GF-D8 (cell line): ENCODE measurements around the gene TTLL10.
"Not testable (repeated sequence)": the region's sequence is repeated elsewhere in the genome, so short reads cannot be mapped to it uniquely, and the experiment has no call there.

Experiments used
- DNase-seq: peaks from one replicate; lab custom pipeline; 2025; lab: John Stamatoyannopoulos, UW

TTLL10 gene

GRCh38 chr1:1141244-1141910 is 32.3 kb upstream of the TTLL10 start:
- no peak for DNase-seq

DNA sequence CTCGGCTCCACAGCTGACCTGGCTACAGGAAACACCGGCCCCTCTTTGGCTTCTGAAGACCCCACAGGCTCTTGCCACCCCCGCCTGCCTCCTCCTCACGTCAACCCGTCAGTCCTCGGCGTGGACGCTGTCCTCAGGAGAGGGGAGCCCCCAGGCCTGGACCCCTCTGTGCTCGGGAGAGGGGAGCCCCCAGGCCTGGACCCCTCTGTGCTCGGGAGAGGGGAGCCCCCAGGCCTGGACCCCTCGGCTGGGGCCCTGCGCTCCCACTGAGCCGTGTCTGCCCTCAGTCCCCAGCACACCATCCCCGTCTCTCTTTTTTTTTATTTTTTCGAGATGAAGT is 31.8 kb upstream of the TTLL10 start:
- no peak for DNase-seq

- DNase-seq: not testable (repeated sequence)
These were observed 31.3 kb upstream of the TTLL10 start for GRCh38 chr1:1142352-1142751.

GRCh38 chr1:1142844-1143243 is 30.8 kb upstream of the TTLL10 start:
- DNase-seq: no peak

DNA sequence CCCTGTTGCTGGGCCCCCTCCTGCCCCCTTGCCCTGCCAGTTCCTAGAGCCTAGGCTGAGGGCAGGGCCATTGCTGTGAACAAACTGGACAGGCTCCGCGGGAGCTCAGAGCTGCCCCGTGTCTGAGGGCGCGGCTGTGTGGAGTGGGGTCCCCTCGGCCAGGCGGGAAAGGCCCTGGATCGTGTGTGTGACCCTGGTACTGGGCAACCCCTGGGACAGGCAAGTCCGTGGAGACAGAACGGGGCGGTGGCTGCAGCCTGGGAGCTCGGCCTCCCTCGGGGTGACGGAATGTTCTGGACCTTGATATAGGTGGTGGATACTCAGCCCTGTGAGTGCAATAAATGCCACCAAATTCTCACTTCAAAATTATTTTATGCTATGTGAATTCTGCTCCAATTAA is 30.0 kb upstream of the TTLL10 start:
- no peak for DNase-seq

GRCh38 chr1:1144122-1144842 is 29.4 kb upstream of the TTLL10 start:
- DNase-seq: peak; percentile 83

GRCh38 chr1:1144843-1145546 is 28.7 kb upstream of the TTLL10 start:
- no peak for DNase-seq

- no peak for DNase-seq
These were observed 28.1 kb upstream of the TTLL10 start for GRCh38 chr1:1145547-1145914.

- no peak for DNase-seq
These were observed 27.7 kb upstream of the TTLL10 start for GRCh38 chr1:1146026-1146425.

DNA sequence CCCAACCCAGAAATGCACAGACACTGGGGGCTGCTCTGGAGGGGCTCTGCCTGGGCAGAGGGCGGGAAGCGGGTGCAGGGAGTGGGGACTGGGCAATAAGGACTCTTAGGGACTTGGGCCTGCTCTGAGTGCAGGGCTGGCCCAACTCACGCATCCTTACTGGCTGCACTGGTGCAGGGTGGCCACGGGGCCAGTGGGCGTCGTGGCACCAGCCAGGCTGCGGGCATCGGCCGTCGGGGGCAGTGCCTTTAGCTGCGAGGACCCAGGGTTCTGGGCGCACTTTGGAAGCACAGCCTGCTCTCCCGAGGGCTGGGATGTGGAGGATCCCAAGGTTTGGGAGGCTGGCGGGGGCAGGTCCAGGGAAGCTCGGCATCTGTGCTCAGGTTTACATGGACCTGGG is 27.1 kb upstream of the TTLL10 start:
- no peak for DNase-seq

DNA sequence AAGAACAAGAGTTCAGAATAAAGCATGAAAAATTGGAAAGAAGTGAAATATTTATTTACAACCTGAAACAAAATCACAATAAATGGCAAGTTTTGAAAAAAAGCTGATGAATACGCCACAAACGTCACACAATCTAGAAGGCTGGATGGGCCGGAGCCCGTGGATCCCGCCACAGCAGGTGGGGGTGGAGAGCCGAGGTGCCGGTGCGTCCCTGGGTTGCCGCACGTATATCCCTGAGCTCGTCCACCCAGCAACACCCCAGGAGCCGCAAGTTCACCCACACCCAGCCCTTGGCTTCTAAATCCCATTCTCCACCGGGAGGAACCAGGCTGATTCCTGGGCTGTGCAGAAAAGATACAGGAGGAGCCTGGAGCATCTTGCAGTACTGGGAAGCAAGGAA is 25.6 kb upstream of the TTLL10 start:
- DNase-seq: no peak

DNA sequence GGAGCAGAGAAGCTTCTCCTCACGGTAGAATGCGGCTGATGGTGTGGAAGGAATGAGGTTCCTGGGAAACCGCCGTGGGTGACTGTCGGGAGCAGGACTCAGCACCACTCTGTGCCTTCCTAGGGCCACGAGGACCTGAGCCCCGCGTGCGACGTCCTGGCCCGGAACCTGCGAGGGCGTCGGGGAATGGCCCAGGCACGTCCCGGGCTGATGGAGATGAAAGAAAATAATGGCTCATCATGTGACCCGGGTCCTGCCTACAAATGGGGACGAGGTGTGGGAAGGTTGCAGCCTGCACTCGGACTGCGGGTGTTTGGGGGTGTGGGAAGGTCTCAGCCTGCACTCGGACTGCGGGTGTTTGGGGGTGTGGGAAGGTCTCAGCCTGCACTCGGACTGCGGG is 25.1 kb upstream of the TTLL10 start:
- DNase-seq: no peak

- no peak for DNase-seq
These were observed 24.3 kb upstream of the TTLL10 start for GRCh38 chr1:1149416-1149815.

DNA sequence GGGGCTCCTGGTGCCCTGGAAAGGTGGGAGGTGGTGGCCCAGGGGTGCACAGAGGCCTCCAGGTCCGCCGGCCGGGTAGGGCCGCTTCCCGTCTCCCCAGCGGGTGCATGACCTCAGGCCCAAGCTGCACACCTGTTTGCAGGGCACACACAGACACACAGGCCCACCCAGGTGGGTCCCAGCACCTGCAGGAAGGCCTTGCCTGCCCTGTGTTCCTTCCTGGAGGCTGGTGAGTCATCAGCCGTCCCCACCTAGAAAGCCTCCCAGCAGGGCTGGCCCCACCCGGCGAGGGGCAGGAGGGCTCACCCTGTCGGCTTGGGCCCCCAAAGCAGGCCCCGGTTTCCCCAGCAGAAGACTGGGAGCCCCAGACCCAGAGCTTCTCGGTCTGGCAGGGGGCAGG is 23.6 kb upstream of the TTLL10 start:
- no peak for DNase-seq

- no peak for DNase-seq
These were observed 22.4 kb upstream of the TTLL10 start for GRCh38 chr1:1151306-1151705.

GRCh38 chr1:1152431-1152830 is 21.2 kb upstream of the TTLL10 start:
- DNase-seq: not testable (repeated sequence)

GRCh38 chr1:1153215-1153614 is 20.5 kb upstream of the TTLL10 start:
- not testable (repeated sequence) for DNase-seq

DNA sequence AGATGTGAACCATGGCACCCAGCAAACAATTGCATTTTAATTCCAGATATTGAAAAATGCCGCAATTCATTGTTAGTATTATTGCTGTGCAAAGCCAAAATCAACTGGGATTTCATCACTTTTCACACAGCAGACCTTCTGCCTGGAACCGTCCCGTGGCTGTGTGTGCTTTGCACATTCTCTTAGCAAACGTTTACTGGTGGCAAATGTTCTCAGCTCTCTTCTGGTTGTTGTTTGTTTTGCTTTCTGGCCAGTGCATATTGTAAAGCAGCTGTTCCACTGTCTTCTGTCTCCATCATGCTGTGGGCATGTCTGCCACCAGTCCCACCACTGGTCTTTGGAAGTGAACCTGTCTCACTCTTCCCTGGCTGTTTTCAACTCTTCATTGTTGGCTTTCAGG is 19.8 kb upstream of the TTLL10 start:
- DNase-seq: no peak

DNA sequence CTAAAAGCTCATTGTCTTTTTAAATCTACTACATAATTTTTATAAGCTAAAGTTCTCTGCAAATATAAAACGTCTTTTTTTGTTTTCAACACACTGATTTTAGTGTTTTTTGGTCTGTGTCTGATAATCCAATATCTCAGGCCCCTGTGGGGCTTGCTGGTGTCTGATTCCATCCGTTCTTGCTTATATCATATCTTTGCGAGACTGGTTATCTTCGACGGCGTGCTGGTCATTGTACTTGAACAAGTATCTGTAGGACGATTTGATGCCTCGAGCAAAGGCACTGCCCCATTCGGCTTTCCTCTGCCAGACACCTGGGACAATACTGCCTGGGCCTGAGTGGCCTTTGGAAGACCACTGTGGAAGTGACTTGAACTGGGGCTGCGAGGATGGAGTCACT is 18.4 kb upstream of the TTLL10 start:
- DNase-seq: no peak

GRCh38 chr1:1156140-1157032 is 17.3 kb upstream of the TTLL10 start:
- DNase-seq: no peak

DNA sequence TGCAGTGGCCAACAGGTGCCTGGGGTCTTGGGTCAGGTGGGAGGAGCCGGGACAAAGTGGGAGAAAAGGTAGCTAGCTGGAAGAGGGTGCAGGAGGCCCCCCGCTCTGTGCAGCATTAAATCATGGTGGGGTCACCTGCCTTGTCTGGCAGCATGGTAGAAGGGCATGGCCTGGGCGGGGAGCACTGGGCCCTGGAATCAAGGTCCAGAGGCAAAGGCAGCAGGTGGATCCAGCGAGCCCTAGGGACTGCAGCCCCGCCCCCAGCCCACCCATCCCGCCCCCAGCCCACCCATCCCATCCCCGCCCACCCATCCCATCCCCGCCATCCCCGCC is 16.7 kb upstream of the TTLL10 start:
- no peak for DNase-seq

DNA sequence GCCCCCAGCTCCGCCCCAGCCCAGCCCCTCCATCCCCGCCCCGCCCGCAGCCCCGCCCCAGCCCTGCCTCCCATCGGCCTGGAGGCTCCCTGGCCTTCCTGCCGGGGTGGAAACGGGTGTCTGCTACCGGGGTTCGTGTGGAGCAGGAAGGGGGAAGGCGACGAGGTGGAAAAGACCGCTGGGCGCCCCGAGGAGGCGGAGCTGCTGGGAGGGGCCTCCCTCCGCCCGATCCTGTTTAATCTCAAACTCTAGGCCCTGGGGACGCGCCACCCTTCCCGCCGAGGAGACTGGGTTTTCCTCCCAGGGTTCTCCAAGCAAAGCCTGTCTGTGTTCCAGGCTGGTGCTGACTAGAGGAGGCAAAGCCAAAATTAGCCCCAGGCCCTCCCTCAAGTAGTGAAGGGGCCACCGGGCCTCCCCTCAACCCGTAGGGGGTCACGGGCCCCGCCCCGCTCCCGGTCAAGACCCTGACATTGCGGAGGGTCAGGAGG is 16.2 kb upstream of the TTLL10 start:
- DNase-seq: no peak
